NB4 (cell line): ENCODE results near the gene IL3RA.

Experiments
- POLR2A ChIP-seq: IDR thresholded peaks from 2 replicates; pipeline ENCODE4 v1.6.1; 2011; ENCODE audit warnings: mild to moderate bottlenecking; ENCODE audit not compliant: insufficient read length; ENCODE audit errors: extremely low read depth
- TF ChIP-seq, protein P1 (sequence below): IDR thresholded peaks from one replicate; pipeline ENCODE4 v1.5.1; 2012; ENCODE audit warnings: low read depth, low read length

- TF ChIP-seq, protein P1, sequence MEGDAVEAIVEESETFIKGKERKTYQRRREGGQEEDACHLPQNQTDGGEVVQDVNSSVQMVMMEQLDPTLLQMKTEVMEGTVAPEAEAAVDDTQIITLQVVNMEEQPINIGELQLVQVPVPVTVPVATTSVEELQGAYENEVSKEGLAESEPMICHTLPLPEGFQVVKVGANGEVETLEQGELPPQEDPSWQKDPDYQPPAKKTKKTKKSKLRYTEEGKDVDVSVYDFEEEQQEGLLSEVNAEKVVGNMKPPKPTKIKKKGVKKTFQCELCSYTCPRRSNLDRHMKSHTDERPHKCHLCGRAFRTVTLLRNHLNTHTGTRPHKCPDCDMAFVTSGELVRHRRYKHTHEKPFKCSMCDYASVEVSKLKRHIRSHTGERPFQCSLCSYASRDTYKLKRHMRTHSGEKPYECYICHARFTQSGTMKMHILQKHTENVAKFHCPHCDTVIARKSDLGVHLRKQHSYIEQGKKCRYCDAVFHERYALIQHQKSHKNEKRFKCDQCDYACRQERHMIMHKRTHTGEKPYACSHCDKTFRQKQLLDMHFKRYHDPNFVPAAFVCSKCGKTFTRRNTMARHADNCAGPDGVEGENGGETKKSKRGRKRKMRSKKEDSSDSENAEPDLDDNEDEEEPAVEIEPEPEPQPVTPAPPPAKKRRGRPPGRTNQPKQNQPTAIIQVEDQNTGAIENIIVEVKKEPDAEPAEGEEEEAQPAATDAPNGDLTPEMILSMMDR = no peak
- no peak for TF ChIP-seq POLR2A
These were observed 21.4 kb downstream of the IL3RA start for GRCh38 chrX:1357993-1358392.
